AG08395 (cell line): Measurements from ENCODE around the gene GAB2.
"Not testable (repeated sequence)": the region's sequence is repeated elsewhere in the genome, so short reads cannot be mapped to it uniquely, and the experiment has no call there.

Experiments
- DNase-seq: peaks from one replicate; pipeline ENCODE4 v3.0.0; 2012; ENCODE audit warnings: mixed read lengths, low spot score

The GAB2 gene

DNA sequence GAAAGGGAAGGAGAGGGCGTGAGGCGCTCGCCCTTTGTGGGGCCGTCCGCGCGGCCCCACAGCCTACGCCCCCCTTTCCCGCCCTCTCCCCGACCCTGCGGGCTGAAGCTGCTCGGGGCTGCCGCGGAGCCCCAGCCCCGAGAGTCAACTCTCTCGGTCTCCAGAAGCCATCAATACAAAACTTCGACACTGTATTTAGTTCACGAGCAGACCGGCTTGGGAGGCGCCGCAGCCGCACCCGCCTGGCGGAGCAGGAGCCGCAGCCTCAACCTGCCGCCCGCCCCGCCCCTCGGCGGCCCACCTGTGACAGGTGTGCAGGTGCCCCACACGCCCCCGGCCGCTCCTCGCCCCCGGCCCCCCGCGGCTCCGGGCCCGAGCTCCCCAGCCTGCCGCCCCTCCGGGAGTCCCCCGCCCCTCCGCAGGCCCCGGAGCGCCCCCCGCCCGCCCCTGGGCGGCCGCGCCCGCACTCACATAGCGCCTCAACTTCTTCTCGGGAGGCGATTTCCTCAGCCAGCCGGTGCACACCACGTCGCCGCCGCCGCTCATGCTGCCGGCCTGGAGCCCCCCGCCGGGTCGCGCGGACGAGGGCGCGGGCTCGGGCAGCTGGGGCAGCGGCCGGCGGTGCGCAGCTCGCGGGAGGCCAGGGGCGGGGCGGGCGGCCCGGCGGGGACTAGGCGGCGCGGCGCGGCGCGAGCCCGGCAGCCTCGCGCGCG is at the start of gene GAB2:
Gene GAB2, minus strand, starts transcription at position 646 of the 713 bp plus-strand sequence. Its CDS starts 100 bp downstream, at position 546.
- no peak for DNase-seq

- DNase-seq, result no peak
Observed at GRCh38 chr11:78467370-78467769, 49.8 kb upstream of the GAB2 start.

DNA sequence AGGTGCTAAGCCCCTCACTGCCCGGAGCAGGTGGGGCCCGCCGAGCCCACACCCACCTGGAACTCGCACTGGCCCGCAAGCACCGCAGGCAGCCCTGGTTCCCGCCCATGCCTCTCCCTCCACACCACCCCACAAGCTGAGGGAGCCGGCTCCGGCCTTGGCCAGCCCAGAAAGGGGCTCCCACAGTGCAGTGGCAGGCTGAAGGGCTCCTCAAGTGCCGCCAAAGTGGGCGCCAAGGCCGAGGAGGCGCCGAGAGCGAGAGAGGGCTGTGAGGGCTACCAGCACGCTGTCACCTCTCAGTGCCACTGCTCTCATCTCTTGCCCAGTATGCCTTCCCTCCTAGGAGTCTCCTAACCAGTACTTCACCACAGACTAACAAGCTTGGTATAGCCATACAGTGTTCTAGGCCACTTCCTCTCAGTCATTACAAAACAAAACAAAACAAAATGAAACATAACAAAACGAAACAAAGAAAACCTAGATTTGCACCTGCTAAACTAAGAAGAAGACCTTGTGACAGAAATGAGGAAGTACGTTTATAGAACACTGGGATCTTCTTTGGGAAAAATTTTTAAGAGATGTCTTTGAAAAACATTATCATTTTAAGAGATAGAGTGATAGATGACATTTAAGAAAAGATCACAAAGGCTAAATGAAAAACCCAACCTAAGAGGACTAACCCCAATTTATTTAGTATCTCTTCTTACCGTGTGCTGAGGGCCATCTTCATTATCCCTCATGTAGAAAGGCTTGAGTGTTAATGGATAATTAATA is 47.7 kb upstream of the GAB2 start:
- DNase-seq, result no peak

DNA sequence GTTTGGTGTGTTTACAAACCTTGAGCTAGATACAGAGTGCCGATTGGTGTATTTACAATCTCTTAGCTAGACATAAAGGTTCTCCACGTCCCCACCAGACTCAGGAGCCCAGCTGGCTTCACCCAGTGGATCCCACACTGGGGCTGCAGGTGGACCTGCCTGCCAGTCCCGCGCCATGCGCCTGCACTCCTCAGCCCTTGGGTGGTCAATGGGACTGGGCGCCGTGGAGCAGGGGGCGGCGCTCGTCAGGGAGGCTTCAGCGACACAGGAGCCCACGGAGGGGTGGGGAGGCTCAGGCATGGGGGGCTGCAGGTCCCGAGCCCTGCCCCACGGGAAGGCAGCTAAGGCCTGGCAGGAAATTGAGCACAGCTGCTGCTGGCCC is 47.2 kb upstream of the GAB2 start:
- not testable (repeated sequence) for DNase-seq

- peak; percentile 41 for DNase-seq
Observed at GRCh38 chr11:78460471-78460870, 42.9 kb upstream of the GAB2 start.

- no peak for DNase-seq
Observed at GRCh38 chr11:78459738-78460137, 42.1 kb upstream of the GAB2 start.

DNA sequence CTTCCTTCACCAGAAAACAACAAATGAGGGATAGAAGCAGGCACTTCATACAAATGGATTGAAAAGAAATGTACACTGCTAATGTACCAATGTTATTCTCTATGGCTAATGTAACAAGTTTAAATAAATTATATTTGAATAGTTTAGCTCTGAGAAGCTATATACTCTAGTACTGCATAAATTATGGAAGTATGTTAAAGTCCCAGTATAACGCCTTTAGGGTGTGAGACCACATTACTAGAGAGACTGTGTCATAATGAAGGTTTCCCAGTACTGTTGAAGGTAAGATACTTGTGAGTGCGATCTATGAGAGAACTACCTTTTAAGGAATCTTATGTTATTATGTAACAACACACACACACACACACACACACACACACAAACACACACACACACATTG is 39.8 kb upstream of the GAB2 start:
- no peak for DNase-seq

- peak; percentile 7 for DNase-seq
Observed at GRCh38 chr11:78453140-78453935, 35.7 kb upstream of the GAB2 start.

DNA sequence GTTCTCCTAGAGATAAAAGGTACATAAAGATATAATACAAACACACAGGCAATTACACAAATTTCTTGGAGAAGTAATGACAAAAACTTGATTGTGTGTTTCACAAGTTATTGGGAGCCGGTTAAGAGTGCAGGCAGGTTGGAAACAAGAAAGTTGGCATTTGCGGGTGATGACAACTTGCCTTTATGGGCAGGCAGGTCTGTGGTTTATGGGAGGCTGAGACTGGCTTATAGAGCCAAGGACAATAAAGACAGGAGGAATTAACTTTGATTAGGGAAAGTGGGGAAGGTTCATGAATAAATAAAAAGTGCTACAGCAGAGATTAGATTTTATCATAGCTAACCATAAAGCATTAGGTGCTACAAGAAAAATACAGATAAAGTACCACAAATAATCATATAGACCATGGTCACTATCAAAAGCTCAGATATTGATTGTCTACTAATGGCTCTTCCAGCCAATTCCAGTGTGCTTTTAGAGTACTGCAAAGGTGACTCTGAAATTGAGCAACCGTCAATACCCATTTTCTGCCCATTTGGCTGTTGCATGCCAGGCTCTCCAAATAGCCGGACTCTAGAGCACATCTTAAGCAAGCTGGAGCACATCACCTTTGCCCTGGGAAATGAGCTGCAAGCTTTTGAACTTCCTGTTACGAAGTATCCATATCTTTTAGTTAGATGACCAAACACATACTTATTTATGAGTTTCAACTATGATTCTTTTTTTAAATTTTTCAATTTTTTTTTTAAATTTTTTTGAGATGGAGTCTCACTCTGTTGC is 33.9 kb upstream of the GAB2 start:
- no peak for DNase-seq

DNA sequence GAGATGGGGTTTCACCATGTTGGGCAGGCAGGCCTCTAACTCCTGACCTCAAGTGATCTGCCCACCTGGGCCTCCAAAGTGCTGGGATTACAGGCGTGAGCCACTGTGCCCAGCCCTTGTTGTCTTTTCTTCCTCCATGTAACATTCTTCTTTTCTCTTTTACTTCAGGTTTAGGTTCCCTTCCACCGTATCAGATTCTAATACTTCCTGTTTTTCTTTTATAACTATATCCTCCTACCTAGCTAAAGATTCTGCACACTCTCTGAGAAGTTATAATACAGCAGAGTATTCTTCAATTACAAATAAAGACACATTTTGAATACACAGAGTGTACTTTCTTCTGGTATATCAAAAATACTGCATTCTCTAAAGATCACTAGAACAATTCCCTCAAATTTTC is 33.2 kb upstream of the GAB2 start:
- DNase-seq, result no peak

DNA sequence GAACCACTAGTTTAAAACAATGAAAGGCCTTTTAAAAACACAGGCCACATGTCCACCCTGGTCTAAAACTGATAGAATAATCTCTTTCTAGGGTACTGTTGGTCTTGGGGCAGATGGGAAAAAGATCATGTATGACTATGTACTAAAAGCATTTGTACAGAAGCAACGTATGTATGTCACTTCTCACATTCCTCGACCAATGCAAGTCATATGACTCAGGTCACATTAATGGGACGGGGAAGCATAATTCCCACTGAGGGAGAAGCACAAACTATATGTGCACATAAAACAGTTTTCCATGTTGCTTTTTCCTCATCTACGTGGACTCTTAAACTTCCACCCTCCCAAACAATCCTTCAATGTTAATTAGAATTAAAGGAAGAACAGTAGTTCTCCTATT is 32.2 kb upstream of the GAB2 start:
- no peak for DNase-seq

DNA sequence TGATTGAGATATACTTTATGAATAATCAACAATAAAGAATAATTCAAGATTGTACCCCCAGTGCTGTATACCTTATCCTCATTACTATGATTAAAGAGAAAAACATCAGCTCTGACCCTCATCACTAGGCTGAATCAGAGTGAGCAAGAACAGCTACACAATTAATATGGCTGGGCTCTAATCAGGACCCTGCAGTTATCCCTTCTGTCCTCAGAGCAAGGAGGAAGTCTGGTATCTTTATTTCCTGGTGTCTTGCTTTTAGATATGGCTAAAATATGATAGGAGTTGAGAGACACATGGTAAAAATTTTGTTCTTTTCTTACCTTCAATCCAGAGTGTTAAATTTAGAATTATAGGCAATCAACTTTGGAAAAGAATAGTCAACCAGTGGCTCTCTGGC is 28.6 kb upstream of the GAB2 start:
- no peak for DNase-seq

GRCh38 chr11:78444726-78445125 is 27.1 kb upstream of the GAB2 start:
- no peak for DNase-seq

DNA sequence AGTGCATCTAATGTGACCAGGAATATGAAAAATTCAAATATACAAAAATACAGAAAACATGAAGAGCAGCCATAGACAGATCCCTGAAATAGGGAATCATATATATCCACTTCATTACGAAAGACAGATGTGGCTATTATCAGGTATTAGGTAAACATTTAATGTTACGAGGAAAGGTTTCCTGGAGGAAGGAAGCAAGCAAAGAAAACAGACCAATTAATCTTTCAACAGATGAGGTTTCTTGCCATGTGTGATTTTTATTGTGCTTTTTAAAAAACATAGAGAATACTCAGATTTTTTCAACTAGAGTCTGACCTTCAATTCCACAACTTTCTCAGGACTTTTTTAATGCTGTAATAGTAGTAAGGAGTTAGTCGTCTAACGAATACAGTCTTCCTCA is 24.3 kb upstream of the GAB2 start:
- no peak for DNase-seq

DNA sequence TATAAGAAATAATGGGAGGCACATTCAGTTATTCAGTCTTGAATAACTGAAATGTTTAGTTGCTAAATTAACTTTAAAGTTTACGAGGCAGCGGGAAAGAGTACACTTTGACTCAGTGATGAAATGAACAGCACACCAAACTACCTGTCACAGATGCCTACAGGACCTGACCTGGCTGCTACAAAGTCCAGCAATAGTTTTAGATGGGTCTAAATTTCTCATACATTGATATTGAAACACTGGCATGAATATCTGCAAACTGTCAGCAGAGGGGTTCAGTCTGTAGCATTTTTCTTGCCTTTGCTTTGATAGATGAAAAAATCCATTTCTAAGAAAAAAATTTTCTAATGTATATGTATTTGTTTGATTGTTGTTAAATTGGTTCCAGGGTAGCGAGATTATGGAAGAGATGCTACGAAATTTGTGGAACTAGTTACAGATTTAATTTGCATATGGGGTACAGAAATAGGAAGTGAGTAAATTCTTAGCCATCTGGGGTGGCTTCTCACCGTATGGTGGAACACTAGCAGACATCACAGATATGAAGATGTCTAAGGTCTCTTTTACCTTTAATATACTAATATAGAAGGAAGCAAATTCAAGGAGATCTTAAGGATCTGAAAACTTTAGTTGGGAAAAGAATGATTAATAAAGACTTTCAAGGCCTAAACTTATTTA is 20.8 kb upstream of the GAB2 start:
- DNase-seq, result no peak

DNA sequence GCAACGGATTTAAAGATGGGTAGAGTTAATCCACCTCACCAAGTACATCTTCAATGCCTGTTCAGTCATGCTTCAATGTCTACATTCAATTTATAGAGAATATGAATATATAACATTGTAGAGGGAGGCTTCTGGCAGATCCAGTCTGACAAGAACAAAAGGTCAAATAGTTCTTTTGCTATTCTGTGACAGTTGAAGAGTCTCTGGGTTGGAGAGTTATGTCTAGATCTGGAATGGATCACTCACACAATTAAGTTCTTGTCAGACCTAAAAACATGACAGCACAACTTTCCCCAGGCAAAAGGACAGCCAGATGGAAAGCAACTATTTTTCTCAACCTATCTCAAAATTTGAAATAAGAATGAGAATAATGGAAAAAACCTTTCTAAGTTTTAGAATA is 15.3 kb upstream of the GAB2 start:
- no peak for DNase-seq

DNA sequence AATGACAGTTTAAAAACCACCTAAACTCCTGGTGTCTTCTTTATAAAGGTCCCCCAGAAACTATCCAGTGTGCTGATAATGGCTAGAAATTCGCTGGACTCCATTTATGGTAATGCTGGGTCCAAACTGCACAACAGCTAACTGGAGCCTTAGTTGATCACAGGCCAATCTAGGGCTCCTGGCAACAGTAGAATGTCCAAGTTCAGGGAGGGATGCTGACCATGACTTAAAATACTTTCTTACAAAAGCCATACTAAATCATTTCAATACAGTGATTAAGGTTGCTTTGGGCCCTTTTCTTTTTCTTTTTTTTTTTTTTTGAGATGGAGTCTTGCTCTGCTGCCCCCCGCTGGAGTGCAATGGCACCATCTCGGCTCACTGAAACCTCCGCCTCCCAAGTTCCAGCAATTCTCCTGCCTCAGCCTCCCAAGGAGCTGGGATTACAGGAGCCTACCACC is 14.5 kb upstream of the GAB2 start:
- no peak for DNase-seq

DNA sequence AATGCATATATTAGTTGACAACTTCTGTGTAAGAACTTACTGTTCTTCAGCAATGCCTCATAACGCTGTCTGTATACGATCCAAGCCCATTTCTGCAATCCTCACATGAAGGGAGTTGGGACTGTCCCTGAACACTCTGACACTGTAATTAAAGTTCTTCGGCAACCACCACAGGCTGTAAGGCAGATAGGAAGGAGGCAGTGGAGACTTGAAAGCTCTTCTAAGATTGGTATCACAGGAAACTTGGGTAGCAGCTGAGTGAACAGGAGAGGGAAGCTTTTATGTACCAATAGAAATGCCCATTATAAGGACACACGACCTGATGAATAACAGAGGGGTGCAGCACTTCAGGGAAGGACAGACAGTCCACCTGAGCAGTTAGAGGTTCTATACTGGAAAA is 12.0 kb upstream of the GAB2 start:
- no peak for DNase-seq

DNA sequence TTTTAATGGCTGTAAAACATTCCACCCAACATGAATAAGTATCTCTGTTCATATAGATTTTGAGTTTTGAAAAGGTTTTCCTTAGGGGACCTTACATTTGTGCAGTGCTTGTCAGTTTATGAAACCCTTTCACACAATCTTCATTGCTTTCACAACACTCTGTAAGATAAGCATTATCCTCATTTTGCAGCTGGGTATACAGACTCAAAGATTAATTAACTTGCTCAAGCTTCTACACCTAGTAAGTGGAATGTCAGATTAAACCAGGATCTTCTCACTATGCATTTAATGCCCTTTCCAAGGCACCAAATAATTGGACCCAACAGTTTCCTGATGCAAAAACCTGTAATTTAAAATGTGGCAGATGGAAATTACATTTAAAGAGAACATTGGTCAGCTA is 11.6 kb upstream of the GAB2 start:
- no peak for DNase-seq

GRCh38 chr11:78428773-78429172 is 11.2 kb upstream of the GAB2 start:
- no peak for DNase-seq

DNA sequence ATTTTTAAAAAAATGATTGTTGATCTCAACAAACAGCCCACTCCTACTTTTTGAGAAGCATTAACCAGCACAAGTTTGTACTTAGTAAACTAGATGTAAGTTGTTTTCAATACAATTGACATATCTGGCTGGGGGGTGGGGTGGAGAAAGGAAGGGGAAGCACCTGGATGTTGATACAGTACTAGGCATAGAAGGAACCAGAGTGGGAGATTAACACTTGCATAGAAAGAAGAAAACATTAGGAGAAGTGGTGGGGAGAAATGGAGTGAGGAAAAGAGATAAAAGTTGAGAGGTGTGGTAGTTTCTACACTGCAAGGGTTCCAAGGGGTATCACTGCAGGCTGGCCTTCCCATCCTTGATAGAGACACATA is 10.6 kb upstream of the GAB2 start:
- no peak for DNase-seq
